ENCODE results near the gene CBR1. TPM values are rescaled to one million over a fixed set of nuclear protein-coding genes. Genes with fewer than 3 reads are reported as not detected.

The CBR1 gene
- total and polyA plus RNA-seq, 2 of the 13 experiments (the other 11 are each of a cell fraction or from before 2014, with no cell fraction given) = 33.7 to 38.7 TPM

- TF ChIP-seq ARHGAP35 (CRISPR knock-in tag; IDR thresholded peaks at IDR 0.05; ENCODE audit: borderline replicate concordance) = peak; percentile 19; the same call in 1 of the 2 replicates
- peak; percentile 55; the same call in 1 of the 2 replicates for TF ChIP-seq ZNF350 (CRISPR knock-in tag; IDR thresholded peaks at IDR 0.05; ENCODE audit: borderline replicate concordance, low read depth)
- TF ChIP-seq, protein P1, sequence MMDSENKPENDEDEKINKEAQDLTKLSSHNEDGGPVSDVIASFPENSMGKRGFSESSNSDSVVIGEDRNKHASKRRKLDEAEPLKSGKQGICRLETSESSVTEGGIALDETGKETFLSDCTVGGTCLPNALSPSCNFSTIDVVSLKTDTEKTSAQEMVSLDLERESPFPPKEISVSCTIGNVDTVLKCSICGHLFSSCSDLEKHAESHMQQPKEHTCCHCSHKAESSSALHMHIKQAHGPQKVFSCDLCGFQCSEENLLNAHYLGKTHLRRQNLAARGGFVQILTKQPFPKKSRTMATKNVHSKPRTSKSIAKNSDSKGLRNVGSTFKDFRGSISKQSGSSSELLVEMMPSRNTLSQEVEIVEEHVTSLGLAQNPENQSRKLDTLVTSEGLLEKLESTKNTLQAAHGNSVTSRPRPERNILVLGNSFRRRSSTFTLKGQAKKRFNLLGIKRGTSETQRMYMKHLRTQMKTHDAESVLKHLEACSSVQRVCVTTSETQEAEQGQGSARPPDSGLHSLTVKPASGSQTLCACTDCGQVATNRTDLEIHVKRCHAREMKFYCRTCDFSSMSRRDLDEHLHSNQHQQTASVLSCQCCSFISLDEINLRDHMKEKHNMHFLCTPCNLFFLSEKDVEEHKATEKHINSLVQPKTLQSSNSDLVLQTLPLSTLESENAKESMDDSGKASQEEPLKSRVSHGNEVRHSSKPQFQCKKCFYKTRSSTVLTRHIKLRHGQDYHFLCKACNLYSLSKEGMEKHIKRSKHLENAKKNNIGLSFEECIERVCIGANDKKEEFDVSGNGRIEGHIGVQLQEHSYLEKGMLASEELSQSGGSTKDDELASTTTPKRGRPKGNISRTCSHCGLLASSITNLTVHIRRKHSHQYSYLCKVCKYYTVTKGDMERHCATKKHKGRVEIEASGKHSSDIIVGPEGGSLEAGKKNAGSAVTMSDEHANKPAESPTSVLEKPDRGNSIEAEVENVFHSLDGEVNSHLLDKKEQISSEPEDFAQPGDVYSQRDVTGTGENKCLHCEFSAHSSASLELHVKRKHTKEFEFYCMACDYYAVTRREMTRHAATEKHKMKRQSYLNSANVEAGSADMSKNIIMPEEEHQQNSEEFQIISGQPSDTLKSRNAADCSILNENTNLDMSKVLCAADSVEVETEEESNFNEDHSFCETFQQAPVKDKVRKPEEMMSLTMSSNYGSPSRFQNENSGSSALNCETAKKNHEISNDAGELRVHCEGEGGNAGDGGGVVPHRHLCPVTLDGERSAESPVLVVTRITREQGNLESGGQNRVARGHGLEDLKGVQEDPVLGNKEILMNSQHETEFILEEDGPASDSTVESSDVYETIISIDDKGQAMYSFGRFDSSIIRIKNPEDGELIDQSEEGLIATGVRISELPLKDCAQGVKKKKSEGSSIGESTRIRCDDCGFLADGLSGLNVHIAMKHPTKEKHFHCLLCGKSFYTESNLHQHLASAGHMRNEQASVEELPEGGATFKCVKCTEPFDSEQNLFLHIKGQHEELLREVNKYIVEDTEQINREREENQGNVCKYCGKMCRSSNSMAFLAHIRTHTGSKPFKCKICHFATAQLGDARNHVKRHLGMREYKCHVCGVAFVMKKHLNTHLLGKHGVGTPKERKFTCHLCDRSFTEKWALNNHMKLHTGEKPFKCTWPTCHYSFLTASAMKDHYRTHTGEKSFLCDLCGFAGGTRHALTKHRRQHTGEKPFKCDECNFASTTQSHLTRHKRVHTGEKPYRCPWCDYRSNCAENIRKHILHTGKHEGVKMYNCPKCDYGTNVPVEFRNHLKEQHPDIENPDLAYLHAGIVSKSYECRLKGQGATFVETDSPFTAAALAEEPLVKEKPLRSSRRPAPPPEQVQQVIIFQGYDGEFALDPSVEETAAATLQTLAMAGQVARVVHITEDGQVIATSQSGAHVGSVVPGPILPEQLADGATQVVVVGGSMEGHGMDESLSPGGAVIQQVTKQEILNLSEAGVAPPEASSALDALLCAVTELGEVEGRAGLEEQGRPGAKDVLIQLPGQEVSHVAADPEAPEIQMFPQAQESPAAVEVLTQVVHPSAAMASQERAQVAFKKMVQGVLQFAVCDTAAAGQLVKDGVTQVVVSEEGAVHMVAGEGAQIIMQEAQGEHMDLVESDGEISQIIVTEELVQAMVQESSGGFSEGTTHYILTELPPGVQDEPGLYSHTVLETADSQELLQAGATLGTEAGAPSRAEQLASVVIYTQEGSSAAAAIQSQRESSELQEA (CRISPR knock-in tag; IDR thresholded peaks at IDR 0.05; ENCODE audit: not compliant biosample characterization) = peak; percentile 54
- no peak for TF ChIP-seq ZFP1 (CRISPR knock-in tag; IDR thresholded peaks at IDR 0.05)
- no peak for TF ChIP-seq HNF4A (CRISPR knock-in tag; IDR thresholded peaks at IDR 0.05)
- 0 out of 2 replicates have a peak, but pooled peaks have one; percentile 62 for TF ChIP-seq ZNF430 (CRISPR knock-in tag; IDR thresholded peaks at IDR 0.05)
- no peak for TF ChIP-seq XBP1 (CRISPR knock-in tag; IDR thresholded peaks at IDR 0.05)
- peak; percentile 72 for TF ChIP-seq ZNF331 (CRISPR knock-in tag; IDR thresholded peaks at IDR 0.05)
- TF ChIP-seq ZHX2 (IDR thresholded peaks at IDR 0.05; ENCODE audit: low read depth) = peak; percentile 95
- no peak for TF ChIP-seq ZHX2 (CRISPR knock-in tag; IDR thresholded peaks at IDR 0.05; ENCODE audit: borderline replicate concordance)
- TF ChIP-seq ZNF563 (CRISPR knock-in tag; IDR thresholded peaks at IDR 0.05) = peak; percentile 40
- TF ChIP-seq YEATS2 (CRISPR knock-in tag; IDR thresholded peaks at IDR 0.05; ENCODE audit: borderline replicate concordance) = peak; percentile 53; the same call in 1 of the 2 replicates
Measured at GRCh38 chr21:36060159-36060921, 9.5 kb upstream of the CBR1 start, which contains the start of gene SETD4 (continued).
